B cell (primary cell): ENCODE data around the gene TLE7.

Source experiments
- CTCF ChIP-seq: fragments of 200-600 bp; IDR thresholded peaks from one replicate; pipeline ENCODE4 v1.8.0; 2022; ENCODE audit warnings: antibody characterized with exemption, mild to moderate bottlenecking
- EZH2 ChIP-seq: IDR thresholded peaks from 2 replicates; pipeline ENCODE4 v1.6.1; 2012; ENCODE audit warnings: borderline replicate concordance, low read depth, mild to moderate bottlenecking, moderate library complexity, low read length; ENCODE audit not compliant: insufficient read depth, poor library complexity, severe bottlenecking

- no peak for TF ChIP-seq CTCF
- no peak for TF ChIP-seq EZH2
Observed at GRCh38 chr16:71431991-71432390, 9.9 kb downstream of the TLE7 start.
